ENCODE data around the gene MRM2. TPM values are rescaled to one million over a fixed set of nuclear protein-coding genes. Genes with fewer than 3 reads are reported as not detected.

The MRM2 gene
- total and polyA plus RNA-seq, 4 donors = 11.5 to 19.8 (median 14.7) TPM

DNA sequence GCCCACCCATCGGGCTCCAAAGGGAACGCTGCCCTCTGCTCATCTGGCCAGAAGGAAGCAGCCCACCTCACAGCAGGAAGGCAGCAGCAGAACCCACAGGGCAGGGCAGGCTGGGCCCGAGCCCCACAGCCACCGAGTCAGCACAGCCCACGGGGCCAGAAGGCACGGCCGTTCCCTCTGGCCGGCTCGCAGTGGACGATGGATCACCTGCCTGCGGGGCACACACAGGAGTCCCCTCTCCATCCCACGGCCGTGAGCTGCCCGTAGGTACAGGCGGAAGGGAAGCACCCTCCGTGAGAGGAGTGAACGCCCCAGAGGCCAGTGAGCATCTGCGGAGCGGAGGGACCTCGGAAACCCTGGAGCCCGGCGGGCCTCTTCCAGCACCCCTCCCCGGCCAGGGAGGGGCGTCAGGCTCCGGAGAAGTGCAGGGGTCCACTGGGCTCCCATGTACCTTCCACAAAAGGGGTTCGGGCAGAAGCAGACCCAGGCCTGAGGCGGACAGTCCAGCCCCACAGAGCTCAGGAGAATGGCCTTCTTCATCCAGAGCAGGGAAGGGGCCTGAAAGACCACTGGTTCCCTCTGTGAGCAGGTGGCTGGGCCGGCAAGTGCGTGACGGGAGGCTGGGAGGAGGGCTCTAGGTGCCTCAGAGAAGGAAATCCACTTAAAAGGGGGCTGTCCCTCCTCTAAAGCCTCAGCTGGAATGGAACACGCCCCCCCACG, 11.7 kb upstream of the MRM2 start:
- 91 to 94% methylated on average over 32 of the region's 32 CpGs for WGBS, 2 donors
- H3K4me1 ChIP-seq (ENCODE audit: control insufficient read depth in 1 of 2, insufficient read depth in 2 of 2, low read length in 2 of 2) = no peaks in the 10 kb centered on the region
- ATAC-seq (ENCODE audit: low FRiP score) = no peak
- H3K27ac ChIP-seq (ENCODE audit: low read depth in 1 of 2, low read length in 2 of 2) = no peak overlapping the region
- H3K9me3 ChIP-seq (ENCODE audit: control insufficient read depth, low read length) = no peaks in the 10 kb centered on the region
- H3K4me3 ChIP-seq (ENCODE audit: low read length in 2 of 2) = no peak overlapping the region
- H3K36me3 ChIP-seq (ENCODE audit: control insufficient read depth in 1 of 2, insufficient read depth in 2 of 2, low read length in 1 of 2) = no peaks in the 10 kb centered on the region
- no peaks in the 10 kb centered on the region for H3K27me3 ChIP-seq (ENCODE audit: control insufficient read depth in 1 of 2, insufficient read depth in 2 of 2, low read length in 1 of 2)
- no peak for DNase-seq
- intact Hi-C loops (cut with DNase I) = no loop called here

GRCh38 chr7:2253021-2253420, 11.0 kb upstream of the MRM2 start:
- no peaks in the 10 kb centered on the region for H3K9me3 ChIP-seq (ENCODE audit: control insufficient read depth, low read length)
- no peaks in the 10 kb centered on the region for H3K36me3 ChIP-seq (ENCODE audit: control insufficient read depth in 1 of 2, insufficient read depth in 2 of 2, low read length in 1 of 2)
- no peak overlapping the region for H3K4me3 ChIP-seq (ENCODE audit: low read length in 2 of 2)
- H3K27ac ChIP-seq (ENCODE audit: low read depth in 1 of 2, low read length in 2 of 2) = no peak overlapping the region
- ATAC-seq (ENCODE audit: low FRiP score) (no peak), DNase-seq (no peak)
- 94 to 97% methylated on average over 9 of the region's 9 CpGs for WGBS, 2 donors
- no peaks in the 10 kb centered on the region for H3K27me3 ChIP-seq (ENCODE audit: control insufficient read depth in 1 of 2, insufficient read depth in 2 of 2, low read length in 1 of 2)
- intact Hi-C loops (cut with DNase I) = no loop called here
- no peaks in the 10 kb centered on the region for H3K4me1 ChIP-seq (ENCODE audit: control insufficient read depth in 1 of 2, insufficient read depth in 2 of 2, low read length in 2 of 2)

DNA sequence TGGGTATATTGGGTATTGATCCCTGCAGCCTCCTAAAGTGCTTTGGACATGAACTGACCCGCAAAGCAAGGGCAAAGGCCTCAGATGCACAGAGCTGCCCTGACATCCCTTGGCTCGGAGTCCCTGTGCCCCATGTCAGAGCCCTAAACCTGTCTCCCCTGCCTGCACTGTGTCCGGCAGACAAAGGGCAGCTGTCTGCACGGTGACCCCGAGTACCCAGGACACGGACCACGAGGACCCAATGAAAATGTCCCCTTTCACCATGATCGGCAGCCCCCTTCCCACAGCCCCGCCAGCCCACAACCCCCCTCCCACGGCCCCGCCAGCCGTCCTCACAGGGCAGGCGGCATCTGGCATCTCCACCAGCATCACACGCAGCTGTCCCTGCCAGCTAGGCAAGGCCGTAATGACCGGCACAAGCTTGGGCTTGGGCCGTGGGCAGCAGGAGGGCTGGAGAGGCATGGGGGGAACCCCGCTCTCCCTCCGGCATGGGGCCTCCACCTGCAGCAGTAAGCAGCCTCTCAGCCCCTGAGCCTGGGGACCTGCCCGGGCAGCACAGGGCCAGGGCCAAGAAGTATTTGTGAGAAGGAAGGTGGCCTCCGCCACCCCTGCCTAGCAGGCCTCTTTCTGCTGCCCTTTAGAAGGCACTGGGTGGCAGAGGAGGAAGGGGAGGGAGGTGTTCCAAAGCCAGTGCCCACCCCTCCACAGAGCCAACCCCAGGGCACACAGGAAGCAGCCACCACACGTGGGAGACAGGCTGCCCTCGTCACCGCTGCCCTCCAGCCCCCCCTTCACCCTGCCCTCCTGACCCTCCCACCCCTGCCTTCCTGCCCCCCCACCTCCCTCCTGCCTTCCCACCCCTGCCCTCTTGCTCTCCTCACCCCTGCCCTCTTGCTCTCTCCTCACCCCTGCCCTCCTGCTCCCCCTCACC, 10.1 kb upstream of the MRM2 start:
- intact Hi-C loops (cut with DNase I) = no loop called here
- Histone ChIP-seq H3K27me3 (ENCODE audit: control insufficient read depth in 1 of 2, insufficient read depth in 2 of 2, low read length in 1 of 2) (no peaks in the 10 kb centered on the region), H3K36me3 (ENCODE audit: control insufficient read depth in 1 of 2, insufficient read depth in 2 of 2, low read length in 1 of 2) (no peaks in the 10 kb centered on the region), H3K27ac (ENCODE audit: low read depth in 1 of 2, low read length in 2 of 2) (no peak overlapping the region), H3K9me3 (ENCODE audit: control insufficient read depth, low read length) (no peaks in the 10 kb centered on the region), H3K4me1 (ENCODE audit: control insufficient read depth in 1 of 2, insufficient read depth in 2 of 2, low read length in 2 of 2) (no peaks in the 10 kb centered on the region), H3K4me3 (ENCODE audit: low read length in 2 of 2) (no peak overlapping the region)
- WGBS, 2 donors = 84 to 85% methylated on average over 24 of the region's 24 CpGs
- DNase-seq (no peak), ATAC-seq (ENCODE audit: low FRiP score) (no peak)

DNA sequence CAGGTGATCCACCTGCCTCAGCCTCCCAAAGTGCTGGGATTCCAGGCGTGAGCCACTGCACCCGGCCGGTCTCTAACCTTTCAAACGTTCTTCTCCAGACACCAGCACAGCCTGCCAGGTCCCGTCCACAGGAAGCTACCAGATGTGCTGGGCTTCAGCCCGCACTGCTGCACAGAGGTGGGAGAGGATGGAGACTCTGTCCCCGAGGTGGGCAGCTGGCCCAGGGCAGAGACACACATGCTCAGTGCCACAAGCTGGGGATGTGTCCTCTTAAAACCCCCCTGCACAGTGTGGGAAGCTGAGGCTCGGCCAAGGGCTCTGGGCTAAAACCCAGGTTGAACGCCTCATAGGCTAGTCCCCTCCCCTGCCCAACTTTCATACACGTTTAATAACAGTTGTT, 9.4 kb upstream of the MRM2 start:
- Histone ChIP-seq H3K27me3 (ENCODE audit: control insufficient read depth in 1 of 2, insufficient read depth in 2 of 2, low read length in 1 of 2) (no peaks in the 10 kb centered on the region), H3K4me3 (ENCODE audit: low read length in 2 of 2) (no peak overlapping the region), H3K9me3 (ENCODE audit: control insufficient read depth, low read length) (no peaks in the 10 kb centered on the region), H3K27ac (ENCODE audit: low read depth in 1 of 2, low read length in 2 of 2) (no peak overlapping the region), H3K36me3 (ENCODE audit: control insufficient read depth in 1 of 2, insufficient read depth in 2 of 2, low read length in 1 of 2) (no peaks in the 10 kb centered on the region), H3K4me1 (ENCODE audit: control insufficient read depth in 1 of 2, insufficient read depth in 2 of 2, low read length in 2 of 2) (no peaks in the 10 kb centered on the region)
- intact Hi-C loops (cut with DNase I) = no loop called here
- ATAC-seq (ENCODE audit: low FRiP score) (no peak), DNase-seq (no peak)
- 80 to 87% methylated on average over 10 of the region's 10 CpGs for WGBS, 2 donors

- 81 to 82% methylated on average over 26 to 27 of the region's 27 CpGs for WGBS, 2 donors
- ATAC-seq (ENCODE audit: low FRiP score) (peak; percentile 6), DNase-seq (no peak)
- no peaks in the 10 kb centered on the region for H3K27me3 ChIP-seq (ENCODE audit: control insufficient read depth in 1 of 2, insufficient read depth in 2 of 2, low read length in 1 of 2)
- intact Hi-C loops (cut with DNase I) = loop anchor here (5.0 to 10.0 kb wide), 3 partner anchors 95 to 675 kb away; partner anchors contain the start of gene PSMG3 (in 1 of the 2)
- no peaks in the 10 kb centered on the region for H3K36me3 ChIP-seq (ENCODE audit: control insufficient read depth in 1 of 2, insufficient read depth in 2 of 2, low read length in 1 of 2)
- no peak overlapping the region for H3K4me3 ChIP-seq (ENCODE audit: low read length in 2 of 2)
- no peaks in the 10 kb centered on the region for H3K4me1 ChIP-seq (ENCODE audit: control insufficient read depth in 1 of 2, insufficient read depth in 2 of 2, low read length in 2 of 2)
- no peaks in the 10 kb centered on the region for H3K9me3 ChIP-seq (ENCODE audit: control insufficient read depth, low read length)
- no peak overlapping the region for H3K27ac ChIP-seq (ENCODE audit: low read depth in 1 of 2, low read length in 2 of 2)
These were observed 7.8 kb upstream of the MRM2 start for GRCh38 chr7:2249744-2250323.

DNA sequence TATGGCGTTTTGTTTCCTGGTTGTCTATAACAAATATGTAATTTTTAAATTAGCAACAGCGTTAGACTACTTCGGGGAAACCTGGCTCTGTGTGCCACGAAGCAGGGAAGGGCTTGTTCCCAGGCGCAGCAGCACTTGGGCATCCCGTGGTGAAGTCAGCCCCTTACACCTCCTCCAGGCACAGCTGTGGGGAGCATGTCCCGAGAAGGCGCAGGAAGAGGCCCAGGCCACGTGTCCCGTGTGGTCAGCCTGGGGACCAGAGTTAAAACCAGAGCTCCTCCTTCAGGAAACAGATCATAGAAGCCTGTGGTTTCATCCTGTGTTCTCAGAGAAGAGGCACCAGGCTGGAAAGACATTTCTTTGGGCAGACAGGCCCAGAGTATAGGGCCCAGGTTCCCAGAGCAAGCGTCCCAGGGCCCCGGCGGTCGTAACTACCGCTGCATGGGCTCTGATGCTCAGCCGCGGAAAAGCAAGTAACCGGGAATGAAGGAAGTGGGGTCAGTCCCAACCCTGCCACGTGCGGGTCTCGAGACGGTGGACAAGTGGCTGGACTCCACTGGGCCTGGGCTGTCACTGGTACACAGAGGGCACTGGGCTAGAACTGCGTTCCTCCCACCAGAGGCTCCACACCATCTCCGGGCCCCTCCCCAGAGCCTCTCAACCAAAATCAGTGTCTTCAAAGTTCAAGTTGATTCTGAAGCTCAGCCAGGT, 7.1 kb upstream of the MRM2 start:
- no peaks in the 10 kb centered on the region for H3K27me3 ChIP-seq (ENCODE audit: control insufficient read depth in 1 of 2, insufficient read depth in 2 of 2, low read length in 1 of 2)
- 52% methylated on average over 24 of the region's 24 CpGs for WGBS, 2 donors
- H3K4me1 ChIP-seq (ENCODE audit: control insufficient read depth in 1 of 2, insufficient read depth in 2 of 2, low read length in 2 of 2) = no peaks in the 10 kb centered on the region
- H3K36me3 ChIP-seq (ENCODE audit: control insufficient read depth in 1 of 2, insufficient read depth in 2 of 2, low read length in 1 of 2) = no peaks in the 10 kb centered on the region
- DNase-seq (peak; percentile 88 to 91), ATAC-seq (ENCODE audit: low FRiP score) (peak; percentile 79)
- intact Hi-C loops (cut with DNase I) = loop anchor here (5.0 to 10.0 kb wide), 3 partner anchors 96 to 674 kb away; partner anchors contain the start of gene PSMG3 (in 1 of the 2)
- no peaks in the 10 kb centered on the region for H3K9me3 ChIP-seq (ENCODE audit: control insufficient read depth, low read length)
- no peak overlapping the region for H3K27ac ChIP-seq (ENCODE audit: low read depth in 1 of 2, low read length in 2 of 2)
- H3K4me3 ChIP-seq (ENCODE audit: low read length in 2 of 2) = no peak overlapping the region

DNA sequence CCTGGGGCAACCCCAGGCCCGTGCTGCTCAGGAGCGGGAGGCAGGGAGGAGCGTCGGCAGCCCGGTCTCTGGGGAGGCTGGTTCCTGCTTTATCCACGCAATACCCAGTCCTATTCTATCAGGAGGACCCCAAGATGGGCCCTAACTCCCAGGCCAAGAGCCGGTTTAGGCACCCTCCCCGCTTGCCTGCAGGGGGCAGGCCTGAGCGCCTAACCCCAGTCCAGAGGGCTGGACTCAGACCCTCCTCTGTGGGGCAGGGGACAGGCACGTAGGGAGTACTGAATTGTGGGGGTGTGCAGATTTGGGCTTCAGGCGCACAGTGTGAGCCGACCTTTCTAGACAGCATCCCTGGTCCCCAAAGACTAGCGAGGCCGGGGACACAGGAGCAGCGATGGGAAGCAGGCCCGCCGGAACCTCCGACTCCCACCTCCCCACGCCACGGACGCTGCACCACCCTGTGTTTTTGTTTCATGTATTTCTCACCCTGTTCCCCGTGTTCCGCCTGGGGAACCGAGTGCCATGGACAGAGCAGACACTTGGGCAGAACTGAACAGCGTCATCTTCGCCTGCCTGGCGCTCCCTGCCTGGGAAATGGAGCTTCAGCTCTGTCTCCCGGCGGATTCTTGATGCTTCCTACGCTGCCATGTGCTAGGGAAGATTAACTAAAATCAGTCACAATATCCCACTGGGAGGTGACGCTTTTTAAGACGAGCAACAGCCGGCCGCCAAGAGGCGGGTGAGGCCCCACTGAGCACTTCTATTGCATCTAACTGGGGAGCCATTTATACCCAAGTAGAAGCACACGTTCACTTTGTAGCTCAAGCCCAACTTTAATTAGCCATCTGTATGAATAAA, 5.4 kb upstream of the MRM2 start:
- Histone ChIP-seq H3K36me3 (ENCODE audit: control insufficient read depth in 1 of 2, insufficient read depth in 2 of 2, low read length in 1 of 2) (no peaks in the 10 kb centered on the region), H3K4me1 (ENCODE audit: control insufficient read depth in 1 of 2, insufficient read depth in 2 of 2, low read length in 2 of 2) (no peaks in the 10 kb centered on the region), H3K27ac (ENCODE audit: low read depth in 1 of 2, low read length in 2 of 2) (no peak overlapping the region), H3K4me3 (ENCODE audit: low read length in 2 of 2) (no peak overlapping the region), H3K9me3 (ENCODE audit: control insufficient read depth, low read length) (no peaks in the 10 kb centered on the region), H3K27me3 (ENCODE audit: control insufficient read depth in 1 of 2, insufficient read depth in 2 of 2, low read length in 1 of 2) (no peaks in the 10 kb centered on the region)
- ATAC-seq (ENCODE audit: low FRiP score) (no peak), DNase-seq (no peak)
- intact Hi-C loops (cut with DNase I) = loop anchor here (5.0 to 10.0 kb wide), 3 partner anchors 97 to 673 kb away; partner anchors contain the start of gene PSMG3 (in 1 of the 2)
- 71 to 72% methylated on average over 36 of the region's 36 CpGs for WGBS, 2 donors

Measured in aorta (tissue), 5 donors.